ENCODE results near the gene AHNAK2. TPM values are rescaled to one million over a fixed set of nuclear protein-coding genes. Genes with fewer than 3 reads are reported as not detected.
A peak's percentile ranks its signal among the peaks of the same experiment; 100 is the strongest.

Gene AHNAK2
- total RNA-seq, 1 experiment from 2014 or later, result 45.0 TPM

DNA sequence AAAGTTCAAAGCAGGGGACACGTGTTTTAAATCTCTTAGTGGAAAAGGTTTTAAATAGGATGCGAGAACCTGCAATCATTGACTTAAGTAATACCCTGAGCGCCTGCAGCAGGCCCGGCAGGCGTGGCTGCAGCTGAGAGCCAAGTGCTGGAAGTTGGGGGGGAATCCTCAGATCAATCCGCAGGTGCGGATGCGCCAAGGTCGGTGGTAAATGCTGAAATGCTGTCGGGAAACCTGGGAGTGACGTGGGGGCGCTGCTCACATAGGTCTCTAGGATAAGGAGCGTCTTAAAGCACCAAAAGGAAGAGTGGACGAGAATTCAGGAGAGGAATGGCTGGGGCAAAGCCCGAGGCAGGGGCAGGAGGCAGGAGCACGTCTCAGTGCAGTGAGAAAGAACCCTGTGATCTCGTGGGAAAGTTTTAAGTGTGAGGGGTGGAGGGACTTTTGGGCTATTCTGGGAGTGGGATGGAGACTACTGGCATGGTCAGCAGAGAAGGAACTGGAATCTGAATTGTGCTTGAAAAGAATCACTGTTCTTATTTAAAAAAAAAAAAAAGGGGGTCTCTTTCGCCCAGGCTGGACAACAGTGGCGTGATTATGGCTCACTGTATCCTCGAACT is 43.6 kb upstream of the AHNAK2 start (continued):
- peak; percentile 67 for TF ChIP-seq POLR2A (IDR thresholded peaks at IDR 0.05; ENCODE audit: borderline replicate concordance, extremely low read depth, insufficient read depth, insufficient read length)

DNA sequence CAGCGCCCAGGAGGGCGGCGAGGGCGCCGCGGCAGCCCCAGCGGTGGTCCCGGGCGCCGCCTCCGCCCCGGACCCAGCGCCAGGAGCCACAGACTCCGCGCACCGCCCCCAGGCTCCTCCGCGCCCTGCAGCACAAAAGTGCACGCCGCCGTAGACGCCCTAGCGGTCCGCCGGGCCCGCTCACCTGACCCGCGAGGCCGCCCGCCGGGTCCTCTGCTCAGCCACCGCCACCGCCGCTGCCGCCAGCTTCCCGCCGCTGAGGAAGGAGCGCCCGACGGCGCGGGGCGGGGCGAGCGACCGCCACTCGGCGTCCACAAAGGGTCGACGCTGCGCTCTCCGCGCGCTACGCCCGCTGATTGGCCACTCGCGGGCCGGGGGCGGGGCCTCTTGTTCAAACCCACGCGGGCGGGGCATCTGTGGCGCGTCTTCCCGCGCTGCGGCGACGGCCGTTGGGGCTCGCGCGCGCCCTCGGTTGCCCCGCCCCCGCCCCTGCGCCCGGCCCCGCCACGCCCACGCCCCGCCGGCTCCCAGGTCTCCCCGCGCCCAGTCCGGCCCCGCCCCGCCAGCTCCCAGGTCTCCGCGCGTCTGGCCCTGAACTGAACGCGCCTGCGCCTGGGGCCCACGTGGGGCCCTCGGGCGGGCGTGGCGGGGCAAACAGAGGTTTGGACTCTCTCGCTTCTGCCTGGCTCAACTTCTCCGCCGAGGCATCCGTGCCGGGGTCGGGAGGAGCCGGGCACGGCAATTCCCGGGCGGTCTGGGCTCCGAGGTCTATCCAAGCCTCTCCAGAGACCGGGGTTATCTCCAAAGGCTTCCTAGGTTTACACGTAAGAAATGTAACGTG is 42.9 kb upstream of the AHNAK2 start, which contains the start of gene CDCA4:
Gene CDCA4 (minus strand): TSS at position 269 of the 841 bp plus-strand sequence. CDS start 9,154 bp downstream, outside the sequence.
- RAD21 ChIA-PET (ENCODE audit: low non-redundant PET in 1 of 2, low total read pairs in 2 of 2, uncharacterized antibody in 2 of 2, unreplicated experiment in 2 of 2), result interaction anchor here in 1 of 2 experiments (1.0 kb wide), 1 partner anchor 16 kb away, joined by 3 read pairs; no protein-coding TSS in a partner anchor
- CTCF ChIA-PET, result interaction anchor here (0.9 to 2.6 kb wide), 3 partner anchors 25 to 48 kb away, joined by 3 to 13 read pairs (median 6); no protein-coding TSS in a partner anchor
- Histone ChIP-seq H3K9me3 (ENCODE audit: control insufficient read depth in 1 of 2, insufficient read depth in 1 of 2, low read depth in 1 of 2, low read length in 2 of 2) (no peaks in the 10 kb centered on the region), H3K9ac (ENCODE audit: low read length) (peak within 1 kb of the TSS; percentile 99), H3K27me3 (ENCODE audit: insufficient read depth, low read length) (no peaks in the 10 kb centered on the region), H4K20me1 (ENCODE audit: insufficient read depth) (peaks cover 29% of the 10 kb centered on the region; the same call in 1 of the 2 replicates), H3K27ac (ENCODE audit: low read depth, low read length) (peak within 1 kb of the TSS; percentile 95), H3K4me2 (ENCODE audit: low read length) (peak within 1 kb of the TSS; percentile 98), H3K4me1 (ENCODE audit: control insufficient read depth in 1 of 2, insufficient read depth in 2 of 2, low read length in 2 of 2) (peaks cover 47 to 76% of the 10 kb centered on the region in 2 experiments), H3K4me3 (replicated peaks in 1 of 2; ENCODE audit: low read depth in 1 of 2, low read length in 2 of 2) (peak within 1 kb of the TSS; percentile 74 to 97), H2AFZ (ENCODE audit: low read depth, low read length, poor library complexity, severe bottlenecking) (no peak within 1 kb of the TSS), H3K9me2 (ENCODE audit: insufficient read depth) (no peaks in the 10 kb centered on the region), H3K79me2 (ENCODE audit: insufficient read depth, low read length) (peaks cover 60% of the 10 kb centered on the region), H3K36me3 (ENCODE audit: control insufficient read depth in 1 of 2, insufficient read depth in 2 of 2, low read length in 2 of 2) (peaks cover 0 to 17% of the 10 kb centered on the region in 2 experiments; a peak in 1 of 4 replicates)
- DNase-seq (ENCODE audit: low read depth, low spot score), result peak; percentile 89
- intact Hi-C loops (cut with micrococcal nuclease), result loop anchor here (2.0 kb wide), 1 partner anchor 48 kb away; no protein-coding TSS in a partner anchor
- peak; percentile 81 for ATAC-seq
- no TSS peak for BruUV-seq (replicated peaks)
- POLR2A ChIA-PET, result interaction anchor here (0.6 to 1.9 kb wide), 7 partner anchors 10 to 51 kb away, joined by 3 to 10 read pairs (median 3); partner anchors contain the start of gene AHNAK2
- TF ChIP-seq TCF7L2 (IDR thresholded peaks at IDR 0.05; ENCODE audit: borderline replicate concordance, extremely low read depth, insufficient read depth, insufficient read length), result peak; percentile 91
- peak; percentile 20 for TF ChIP-seq YY1 (IDR thresholded peaks at IDR 0.05; ENCODE audit: extremely low read depth, insufficient replicate concordance, low read depth, low read length)
- TF ChIP-seq ZFX (IDR thresholded peaks at IDR 0.05), result peak; percentile 82; the same call in 1 of the 2 replicates
- TF ChIP-seq POLR2A (IDR thresholded peaks at IDR 0.05; ENCODE audit: borderline replicate concordance, extremely low read depth, insufficient read depth, insufficient read length), result no peak
- peak; percentile 83 for TF ChIP-seq POLR2AphosphoS5 (IDR thresholded peaks at IDR 0.05; ENCODE audit: low read depth, low read length)
- no peak for TF ChIP-seq SRF (IDR thresholded peaks at IDR 0.05; ENCODE audit: low read depth)

Measured in HCT116 (cell line).